ENCODE measurements around the gene ATAD3A. TPM values are rescaled to one million over a fixed set of nuclear protein-coding genes. Genes with fewer than 3 reads are reported as not detected.
"Not testable (repeated sequence)": the region's sequence is repeated elsewhere in the genome, so short reads cannot be mapped to it uniquely, and the experiment has no call there.

Gene ATAD3A
- total RNA-seq, 1 donor from 2014 or later, result 21.9 TPM

- H3K4me1 ChIP-seq, result no peaks in the 10 kb centered on the region
- H3K27me3 ChIP-seq, result no peaks in the 10 kb centered on the region
- H3K4me3 ChIP-seq, result no peak overlapping the region
- no peak for DNase-seq (ENCODE audit: extremely low spot score in 2 of 2)
- no peak for TF ChIP-seq POLR2AphosphoS5 (IDR thresholded peaks at IDR 0.05; ENCODE audit: insufficient read depth in 1 of 2, low read depth in 1 of 2)
- no peak for TF ChIP-seq POLR2A (IDR thresholded peaks at IDR 0.05)
- no peak for TF ChIP-seq CTCF (IDR thresholded peaks at IDR 0.05)
- no peaks in the 10 kb centered on the region for H3K9me3 ChIP-seq
- peaks cover 5 to 55% of the 10 kb centered on the region in 2 donors for H3K36me3 ChIP-seq
- no peak overlapping the region for H3K27ac ChIP-seq
- intact Hi-C loops (cut with DNase I), result no loop called here
Observed at GRCh38 chr1:1482856-1483255, 29.1 kb upstream of the ATAD3A start.

GRCh38 chr1:1483714-1484113 is 28.2 kb upstream of the ATAD3A start:
- no peak for DNase-seq (ENCODE audit: extremely low spot score in 2 of 2)
- H3K27me3 ChIP-seq, result no peaks in the 10 kb centered on the region
- peaks cover 0 to 54% of the 10 kb centered on the region in 2 donors for H3K36me3 ChIP-seq
- no peak overlapping the region for H3K27ac ChIP-seq
- H3K9me3 ChIP-seq, result no peaks in the 10 kb centered on the region
- no peak for TF ChIP-seq POLR2A (IDR thresholded peaks at IDR 0.05)
- TF ChIP-seq POLR2AphosphoS5 (IDR thresholded peaks at IDR 0.05; ENCODE audit: insufficient read depth in 1 of 2, low read depth in 1 of 2), result no peak
- TF ChIP-seq CTCF (IDR thresholded peaks at IDR 0.05), result no peak
- H3K4me3 ChIP-seq, result no peak overlapping the region
- intact Hi-C loops (cut with DNase I), result no loop called here
- H3K4me1 ChIP-seq, result no peaks in the 10 kb centered on the region

- H3K27me3 ChIP-seq; H3K9me3 ChIP-seq; H3K4me3 ChIP-seq; H3K4me1 ChIP-seq; DNase-seq (ENCODE audit: extremely low spot score in 2 of 2); H3K27ac ChIP-seq; intact Hi-C loops (cut with DNase I): not testable (repeated sequence)
- peaks cover 0 to 59% of the 10 kb centered on the region in 2 donors for H3K36me3 ChIP-seq
Observed at GRCh38 chr1:1484976-1485750, 26.8 kb upstream of the ATAD3A start.

GRCh38 chr1:1485755-1486317 is 26.1 kb upstream of the ATAD3A start:
- H3K36me3 ChIP-seq, result peaks cover 0 to 63% of the 10 kb centered on the region in 2 donors
- H3K27ac ChIP-seq; H3K4me3 ChIP-seq; H3K4me1 ChIP-seq; intact Hi-C loops (cut with DNase I); H3K27me3 ChIP-seq; H3K9me3 ChIP-seq; DNase-seq (ENCODE audit: extremely low spot score in 2 of 2): not testable (repeated sequence)

- Histone ChIP-seq H3K4me1 (no peaks in the 10 kb centered on the region), H3K36me3 (peaks cover 0 to 70% of the 10 kb centered on the region in 2 donors), H3K27me3 (no peaks in the 10 kb centered on the region), H3K27ac (no peak overlapping the region), H3K9me3 (no peaks in the 10 kb centered on the region), H3K4me3 (no peak overlapping the region)
- DNase-seq (ENCODE audit: extremely low spot score in 2 of 2), result no peak
- intact Hi-C loops (cut with DNase I), result no loop called here
- TF ChIP-seq CTCF (IDR thresholded peaks at IDR 0.05) (no peak), POLR2AphosphoS5 (IDR thresholded peaks at IDR 0.05; ENCODE audit: insufficient read depth in 1 of 2, low read depth in 1 of 2) (no peak), POLR2A (IDR thresholded peaks at IDR 0.05) (no peak)
Observed at GRCh38 chr1:1487701-1488100, 24.3 kb upstream of the ATAD3A start.

GRCh38 chr1:1489231-1489630 is 22.7 kb upstream of the ATAD3A start:
- Histone ChIP-seq H3K27ac (no peak overlapping the region), H3K27me3 (no peaks in the 10 kb centered on the region), H3K4me3 (no peak overlapping the region), H3K36me3 (peaks cover 0 to 64% of the 10 kb centered on the region in 2 donors), H3K9me3 (no peaks in the 10 kb centered on the region), H3K4me1 (no peaks in the 10 kb centered on the region)
- DNase-seq (ENCODE audit: extremely low spot score in 2 of 2), result no peak
- intact Hi-C loops (cut with DNase I), result no loop called here
- no peak for TF ChIP-seq POLR2AphosphoS5 (IDR thresholded peaks at IDR 0.05; ENCODE audit: insufficient read depth in 1 of 2, low read depth in 1 of 2)
- TF ChIP-seq POLR2A (IDR thresholded peaks at IDR 0.05), result no peak
- TF ChIP-seq CTCF (IDR thresholded peaks at IDR 0.05), result no peak

All from vagina (tissue), 2 donors.